Measurements from ENCODE around the gene ARHGAP21.
"Not testable (repeated sequence)": the region's sequence is repeated elsewhere in the genome, so short reads cannot be mapped to it uniquely, and the experiment has no call there.

The ARHGAP21 gene
- 38.0 to 50.3 (median 38.7) reads per million in 4 donors for total RNA-seq

DNA sequence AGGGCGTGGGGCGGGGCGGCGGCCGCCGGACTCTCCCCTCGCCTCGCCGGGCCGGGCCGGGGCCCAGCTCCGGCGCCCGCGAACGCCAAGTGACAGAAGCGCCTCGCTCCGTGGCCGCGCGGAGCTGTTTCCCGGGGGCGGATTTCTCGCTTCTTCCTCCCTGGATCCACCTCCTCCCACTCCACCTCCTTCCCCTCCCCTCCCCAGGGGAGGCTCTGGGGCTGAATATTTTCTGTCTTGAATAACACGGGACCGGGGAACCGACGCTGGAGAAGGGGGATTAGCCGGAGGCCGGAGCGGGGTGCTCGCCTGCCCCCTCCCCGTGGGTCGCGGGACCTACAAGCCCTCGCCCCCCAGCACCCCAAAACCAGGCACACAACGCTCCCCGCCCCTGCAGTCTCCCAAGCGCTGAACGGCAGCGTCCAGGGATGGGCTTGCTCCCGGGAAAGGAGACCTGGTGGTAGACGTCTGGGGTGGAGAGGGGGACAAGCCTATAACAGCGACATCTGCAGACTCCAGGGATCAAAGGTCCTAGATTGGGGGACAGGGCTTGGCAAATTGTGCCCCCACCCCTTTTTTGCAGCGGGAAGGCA, at the start of gene ARHGAP21:
Gene ARHGAP21, minus strand, starts transcription at position 100 of the 593 bp plus-strand sequence. CDS start 1,988 bp downstream, outside the sequence.
- peak; percentile 13 to 46 (median 30) for DNase-seq

GRCh38 chr10:24771943-24772694, 48.4 kb upstream of the ARHGAP21 start:
- no peak for DNase-seq

DNA sequence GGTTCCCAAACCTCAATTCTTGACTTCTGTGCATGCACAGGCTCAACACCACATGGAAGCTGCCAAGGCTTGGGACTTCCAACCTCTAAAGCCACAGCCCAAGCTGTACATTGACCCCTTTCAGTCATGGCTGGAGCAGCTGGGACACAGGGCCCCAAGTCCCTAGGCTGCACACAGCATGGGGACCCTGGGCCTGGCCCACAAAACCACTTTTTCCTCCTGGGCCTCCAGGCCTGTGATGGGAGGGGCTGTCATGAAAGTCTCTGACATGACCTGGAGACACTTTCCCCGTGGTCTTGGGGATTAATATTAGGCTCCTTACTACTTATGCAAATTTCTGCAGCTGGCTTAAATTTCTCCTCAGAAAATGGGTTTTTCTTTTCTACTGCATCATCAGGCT, 41.3 kb upstream of the ARHGAP21 start:
- DNase-seq, result not testable (repeated sequence)

DNA sequence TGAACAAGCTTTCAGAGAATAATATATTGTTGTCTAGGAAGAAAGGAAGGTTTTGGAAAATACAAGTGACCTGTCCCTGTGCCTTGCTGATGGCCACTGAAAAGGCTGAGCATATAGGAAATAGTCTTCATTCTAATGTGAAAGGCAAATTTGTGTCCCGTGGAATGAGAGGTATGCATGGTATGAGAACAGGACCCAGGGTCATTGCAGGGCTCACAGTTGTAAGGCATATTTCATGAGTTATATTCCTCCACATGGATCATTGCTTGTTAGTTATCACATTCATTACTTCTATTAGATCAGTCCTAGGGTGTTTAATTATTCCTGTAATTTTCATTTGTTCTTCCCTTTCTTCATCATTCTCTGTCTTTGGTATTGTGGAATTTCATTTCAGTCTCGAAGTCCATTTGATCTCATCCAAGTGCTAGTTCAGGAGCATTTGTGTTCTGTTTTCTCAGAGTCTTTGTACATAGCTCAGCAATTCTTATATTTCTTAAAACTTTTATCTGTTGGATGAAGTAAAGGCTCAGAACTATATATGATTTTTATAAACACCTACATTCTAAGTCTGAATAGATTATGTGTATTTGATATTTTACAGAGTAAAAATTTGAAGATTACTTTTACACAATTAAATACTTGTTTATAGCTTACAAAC, 39.4 kb upstream of the ARHGAP21 start:
- no peak for DNase-seq

- no peak for DNase-seq
Observed at GRCh38 chr10:24762161-24762924, 38.7 kb upstream of the ARHGAP21 start.

DNA sequence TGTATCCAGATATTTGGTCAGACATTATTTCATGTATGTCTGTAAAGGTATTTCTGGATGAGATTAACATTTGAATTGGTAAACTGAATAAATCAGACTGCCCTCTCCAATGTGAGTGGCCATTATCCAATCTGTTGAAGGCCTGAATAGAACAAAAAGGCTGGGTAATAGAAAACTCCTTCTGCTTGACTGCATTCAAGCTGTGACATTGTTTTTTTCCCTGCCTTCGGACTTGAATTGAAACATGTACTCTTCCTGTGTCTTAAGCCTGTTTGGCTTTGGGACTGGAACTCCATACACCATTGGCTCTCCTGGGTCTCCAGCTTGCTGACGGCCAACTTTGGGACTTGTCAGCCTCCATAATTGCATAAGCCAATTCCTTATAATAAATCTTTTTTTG, 36.0 kb upstream of the ARHGAP21 start:
- no peak for DNase-seq

GRCh38 chr10:24758254-24758653, 34.6 kb upstream of the ARHGAP21 start:
- not testable (repeated sequence) for DNase-seq

DNA sequence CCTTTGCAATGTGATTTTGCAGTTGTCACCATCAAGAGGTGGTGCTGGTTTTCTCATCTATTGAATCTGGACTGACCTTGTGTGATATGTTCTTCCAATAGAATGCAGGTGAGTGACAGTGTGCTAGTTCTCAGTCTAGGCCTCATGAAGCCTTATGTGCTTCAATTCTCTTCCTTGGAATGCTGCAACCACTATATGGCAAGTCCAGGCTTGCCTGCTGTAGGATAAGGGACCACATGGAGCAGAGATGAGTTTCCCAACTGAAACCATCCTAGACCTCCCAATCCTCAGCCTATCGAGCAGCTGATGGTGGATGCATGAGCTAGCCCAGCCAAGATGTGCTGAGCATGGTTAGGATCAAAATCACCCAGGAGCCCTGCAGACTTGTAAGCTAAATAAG, 32.6 kb upstream of the ARHGAP21 start:
- DNase-seq, result no peak

- DNase-seq, result no peak
Observed at GRCh38 chr10:24751716-24752115, 28.0 kb upstream of the ARHGAP21 start.

DNA sequence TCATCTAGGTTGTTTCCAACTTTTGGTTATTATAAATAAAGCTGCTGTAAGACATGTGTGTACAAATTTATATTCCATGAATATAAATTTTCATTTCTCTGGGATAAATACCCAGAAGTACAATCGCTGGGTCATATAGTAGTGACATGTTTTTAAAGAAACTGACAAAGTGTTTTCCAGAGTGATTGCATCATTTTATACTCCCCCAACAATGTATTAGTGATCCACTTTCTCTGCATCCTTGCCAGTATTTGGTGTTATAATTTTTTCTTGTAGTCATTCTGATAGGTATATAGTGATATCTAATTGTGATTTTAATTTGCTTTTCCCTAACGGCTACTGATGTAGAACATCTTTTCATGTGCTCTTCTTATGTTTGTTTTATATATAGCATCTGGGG, 27.0 kb upstream of the ARHGAP21 start:
- no peak for DNase-seq

DNA sequence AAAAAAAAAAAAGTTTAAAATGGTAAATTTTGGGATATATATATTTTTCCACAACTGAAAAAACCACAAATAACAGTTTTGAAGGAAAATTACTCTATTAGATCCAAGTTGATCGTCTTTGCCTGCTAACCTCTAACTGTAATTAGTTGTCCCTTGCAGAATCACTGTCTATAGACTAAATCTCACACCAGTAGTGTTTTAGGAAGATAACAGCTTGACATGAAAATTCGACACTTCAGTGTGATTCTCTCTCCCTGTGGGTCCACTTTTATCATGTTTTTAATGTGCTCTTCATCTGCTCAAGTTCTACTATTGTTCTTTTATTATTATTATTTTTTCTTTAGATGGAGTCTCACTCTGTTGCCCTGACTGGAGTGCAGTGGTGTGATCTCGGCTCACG, 24.5 kb upstream of the ARHGAP21 start:
- no peak for DNase-seq

- DNase-seq, result no peak
Observed at GRCh38 chr10:24744946-24745345, 21.3 kb upstream of the ARHGAP21 start.

DNA sequence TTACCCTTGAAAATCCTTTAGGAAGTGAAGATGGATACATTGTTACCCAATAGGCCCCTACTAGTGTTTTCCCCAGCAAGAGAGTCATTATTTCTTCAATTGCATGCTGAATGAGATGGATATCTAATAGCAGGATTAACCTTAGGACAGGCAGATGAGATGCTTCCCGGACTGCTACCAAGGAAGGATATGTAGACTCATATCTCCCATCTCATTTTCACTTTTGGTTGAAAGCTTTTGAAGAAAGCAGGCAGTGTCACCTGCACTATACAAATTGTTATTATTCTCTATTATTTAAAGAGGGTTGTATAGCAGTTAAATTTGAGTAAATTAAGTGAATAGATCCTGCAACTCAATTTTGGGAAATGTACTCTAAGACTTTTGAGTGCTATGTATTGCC, 17.0 kb upstream of the ARHGAP21 start:
- DNase-seq, result no peak

DNA sequence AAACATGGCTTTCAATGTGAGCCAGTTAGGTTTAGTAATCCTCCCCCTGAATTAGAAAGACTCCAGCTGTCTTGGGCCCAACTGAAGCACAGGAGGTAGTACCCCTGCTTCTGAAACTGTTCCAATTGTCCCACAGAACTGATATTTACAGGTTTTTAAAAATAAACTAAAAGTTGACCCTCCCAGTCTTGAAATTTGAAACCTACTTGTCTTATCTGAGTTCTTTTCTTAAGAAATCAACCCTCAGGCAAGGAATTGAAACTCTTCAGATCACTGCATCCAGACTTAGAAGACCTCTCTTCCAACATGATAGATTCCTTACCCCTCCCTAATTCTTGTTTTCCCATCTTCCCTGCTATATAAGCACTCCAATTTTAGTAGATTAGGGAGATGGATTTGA, 13.3 kb upstream of the ARHGAP21 start:
- DNase-seq, result no peak

GRCh38 chr10:24731942-24732341, 8.3 kb upstream of the ARHGAP21 start:
- DNase-seq, result no peak

DNA sequence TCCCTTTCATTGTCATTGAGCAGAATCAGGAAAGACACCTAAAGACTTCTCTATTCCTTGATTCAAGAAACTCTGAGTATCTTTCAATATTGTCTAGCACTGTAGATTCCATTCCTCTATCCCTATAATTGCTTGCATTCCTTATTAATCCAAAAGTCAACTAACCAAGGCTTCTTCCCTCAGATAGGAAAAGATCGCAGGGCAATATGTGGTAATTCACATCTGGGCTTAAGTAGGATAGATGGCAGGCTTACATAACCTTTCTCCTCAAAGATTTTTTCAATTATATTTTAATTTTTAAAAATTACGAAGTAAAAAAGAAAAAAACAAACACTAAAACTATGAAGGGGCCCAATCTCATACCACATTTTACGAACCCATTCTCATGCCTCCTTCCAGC, 7.1 kb upstream of the ARHGAP21 start:
- no peak for DNase-seq

- DNase-seq, result no peak
Observed at GRCh38 chr10:24727786-24728185, 4.1 kb upstream of the ARHGAP21 start.

- DNase-seq, result no peak
Observed at GRCh38 chr10:24726626-24727025, 2.9 kb upstream of the ARHGAP21 start.

DNA sequence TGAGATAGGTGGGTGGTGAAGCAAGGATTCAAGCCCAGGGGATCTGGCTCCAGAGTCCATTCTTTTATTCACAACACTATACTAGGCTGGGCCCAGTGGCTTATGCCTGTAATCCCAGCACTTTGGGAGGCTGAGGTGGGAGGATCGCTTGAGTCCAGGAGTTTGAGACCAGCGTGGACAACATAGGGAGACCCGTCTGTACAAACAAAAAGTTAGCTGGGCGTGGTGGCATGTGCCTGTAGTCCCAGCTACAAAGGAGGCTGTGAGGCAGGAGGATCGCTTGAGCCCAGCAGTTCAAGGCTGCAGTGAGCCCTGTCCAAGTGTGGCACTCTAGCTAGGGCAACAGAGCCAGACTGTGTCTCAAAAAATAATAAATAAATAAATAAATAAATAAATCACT, 2.3 kb upstream of the ARHGAP21 start:
- not testable (repeated sequence) for DNase-seq

DNA sequence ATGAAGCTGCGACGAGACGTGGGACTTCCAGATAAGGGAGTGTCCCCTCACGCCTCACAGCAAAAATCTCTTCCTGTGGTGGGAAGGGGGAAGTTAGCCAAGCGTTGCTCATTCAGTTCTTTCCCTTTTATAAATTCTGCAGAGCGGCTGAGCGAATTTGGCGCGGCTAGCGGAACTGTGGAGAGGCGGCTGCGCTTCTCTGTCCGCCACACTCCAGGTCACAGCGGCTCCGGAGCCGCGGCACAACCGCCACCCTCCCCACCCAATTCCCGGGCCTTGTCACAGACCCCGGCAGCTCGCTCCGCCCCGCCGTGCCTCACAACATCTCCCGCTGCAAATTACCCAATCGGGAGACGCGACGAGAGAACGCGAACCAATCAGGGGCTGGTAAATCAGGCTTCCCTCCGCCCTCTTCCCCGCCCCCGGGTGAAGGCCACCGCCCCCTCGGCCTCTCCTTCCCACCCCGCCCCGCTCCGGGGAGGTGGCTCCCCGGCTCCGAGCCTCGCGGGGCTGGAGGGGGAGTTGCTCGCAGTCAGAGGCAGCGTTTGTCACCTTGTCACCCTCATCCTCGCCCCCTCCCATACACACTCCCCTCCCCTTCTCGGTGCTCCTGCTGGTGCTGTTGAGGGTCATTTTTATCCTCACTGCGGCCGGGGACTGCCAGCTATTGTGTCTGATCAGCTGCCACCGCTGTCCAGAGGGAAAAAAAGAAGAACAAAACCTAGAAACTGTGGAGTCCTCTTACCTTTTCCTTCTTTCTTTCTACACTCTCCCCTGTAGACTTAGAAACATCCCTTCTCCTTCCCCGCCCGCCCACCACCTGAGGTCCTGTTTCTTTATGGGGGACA, 918 bp upstream of the ARHGAP21 start:
- peak; percentile 88 to 96 (median 93) for DNase-seq

- peak in 4 of 5 donors; percentile 8 to 19 (median 18) for DNase-seq
Observed at GRCh38 chr10:24723386-24723787, 300 bp downstream of the ARHGAP21 start.

All from T-helper 1 cell (primary cell).